Stimulated activated CD8-positive, alpha-beta memory T cell treated with anti-CD3 and anti-CD28 coated beads, Interleukin-12 subunit alpha, Interleukin-12 subunit beta, amount 100 ng/mL, for 24 hours (primary cell): ENCODE results near the gene MRFAP1L1.
"Not testable (repeated sequence)": the region's sequence is repeated elsewhere in the genome, so short reads cannot be mapped to it uniquely, and the experiment has no call there.

Experiments used
- DNase-seq: peaks from one replicate; pipeline ENCODE4 v3.0.0-alpha.2; 2020; ENCODE audit errors: extremely low read depth

Gene MRFAP1L1

DNA sequence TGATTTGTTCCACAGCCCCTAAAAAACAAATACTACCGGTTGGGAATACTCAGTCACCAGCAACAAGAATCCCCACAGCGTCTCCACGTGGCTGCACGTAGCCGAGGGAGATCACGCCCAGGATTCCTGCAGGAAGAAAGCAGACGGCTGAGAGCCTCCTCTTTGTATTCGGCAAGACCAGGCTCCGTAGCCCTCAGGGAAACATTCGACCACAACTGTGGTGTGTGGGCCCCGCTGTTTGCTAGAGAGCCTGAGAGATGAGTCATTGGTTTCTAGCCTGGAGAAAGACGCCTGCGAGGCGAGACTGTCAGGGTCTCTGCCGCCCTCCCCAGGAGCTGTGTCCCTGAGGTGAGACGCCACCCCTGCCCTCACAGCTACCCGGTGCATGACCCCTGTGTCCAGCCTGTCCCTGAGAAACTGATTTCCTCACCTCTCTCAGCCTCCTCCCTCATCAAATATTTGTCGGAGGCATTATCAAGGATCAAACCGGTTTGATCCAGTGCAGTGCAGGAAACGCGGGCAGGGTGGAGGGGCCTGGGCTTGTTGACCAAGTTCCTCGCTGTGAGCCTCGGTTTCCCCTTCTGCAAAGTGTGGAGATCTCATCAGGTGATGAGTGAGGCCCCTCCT, 20.7 kb downstream of the MRFAP1L1 start:
- peak; percentile 49 for DNase-seq

DNA sequence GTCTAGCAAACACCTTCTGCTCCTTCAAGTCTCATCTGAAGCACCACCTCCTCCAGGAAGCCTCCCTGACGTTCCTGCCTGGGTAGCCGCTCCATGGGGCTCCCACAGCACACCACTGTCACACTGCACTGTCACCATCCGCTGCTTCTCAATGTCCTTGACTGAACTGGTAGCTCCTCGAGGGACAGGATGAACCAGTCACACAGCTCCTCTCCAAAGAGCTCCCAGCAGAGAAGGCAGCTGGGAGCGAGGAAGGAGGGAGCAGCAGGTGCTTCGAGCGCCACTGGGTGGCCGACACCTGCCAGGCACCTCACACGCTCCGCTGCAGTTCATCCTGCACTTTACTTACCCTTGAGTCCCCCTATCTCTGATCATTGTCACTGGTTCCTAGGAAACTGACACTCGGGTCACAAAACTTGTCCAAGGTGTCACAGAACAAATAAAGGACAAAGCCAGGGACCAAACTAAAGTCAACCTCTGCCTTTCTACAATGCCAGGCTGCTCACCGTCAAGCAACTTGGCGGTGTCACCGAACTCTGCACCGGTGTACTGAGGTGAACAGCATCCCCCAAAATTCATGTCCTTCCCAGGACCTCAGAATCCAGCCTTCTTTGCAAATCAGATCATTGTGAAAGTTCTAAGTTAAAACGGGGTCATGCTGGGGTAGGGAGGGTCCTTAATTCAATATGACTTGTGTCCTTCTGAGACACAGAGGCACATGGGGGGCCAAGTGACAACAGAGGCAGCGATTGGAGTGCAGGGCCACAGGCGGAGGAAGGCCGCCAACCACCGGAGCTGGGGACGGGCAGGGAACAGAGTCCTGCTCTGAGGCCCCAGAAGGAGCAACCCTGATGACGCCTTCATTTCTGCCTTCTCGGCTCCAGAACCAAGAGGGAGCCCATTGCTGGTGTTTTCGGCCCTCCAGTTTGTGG, 21.5 kb downstream of the MRFAP1L1 start:
- no peak for DNase-seq

GRCh38 chr4:6686104-6686787, 23.4 kb downstream of the MRFAP1L1 start:
- DNase-seq: no peak

- DNase-seq: no peak
These were observed 25.0 kb downstream of the MRFAP1L1 start for GRCh38 chr4:6684656-6685055.

GRCh38 chr4:6682862-6683590, 26.6 kb downstream of the MRFAP1L1 start:
- no peak for DNase-seq

- DNase-seq: no peak
These were observed 28.5 kb downstream of the MRFAP1L1 start for GRCh38 chr4:6681191-6681590.

DNA sequence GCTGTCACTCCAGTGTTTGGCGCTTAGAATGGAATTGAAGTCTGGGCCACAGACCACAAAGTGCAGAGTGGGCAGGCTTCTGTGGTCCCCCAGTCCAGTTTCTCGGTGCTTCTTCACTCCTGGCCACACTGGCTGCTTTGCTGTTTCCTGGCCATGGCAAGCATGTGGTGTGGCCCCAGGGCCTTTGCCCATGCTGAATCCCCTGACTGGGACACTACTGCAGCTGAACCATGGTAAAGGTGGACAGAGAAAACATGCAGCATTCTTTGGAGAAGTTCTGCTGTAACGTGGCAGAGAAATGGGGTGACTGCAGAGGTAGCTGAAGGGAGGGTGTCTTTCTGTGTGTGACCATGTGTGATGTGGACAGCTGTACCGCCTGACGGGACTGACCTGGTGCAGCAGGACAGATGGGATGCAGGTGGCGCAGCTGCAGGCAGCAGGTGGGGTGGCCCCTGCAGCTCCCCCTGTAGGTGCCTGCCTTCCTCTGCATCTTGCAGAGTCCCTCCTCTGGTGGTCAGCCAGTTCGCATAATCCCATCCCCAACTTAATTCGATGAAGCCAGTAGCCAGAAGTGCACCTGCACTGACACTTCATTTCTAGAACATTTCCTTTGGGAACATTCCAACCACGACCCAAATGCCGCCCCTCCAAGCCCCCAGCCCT, 29.2 kb downstream of the MRFAP1L1 start:
- DNase-seq: no peak

DNA sequence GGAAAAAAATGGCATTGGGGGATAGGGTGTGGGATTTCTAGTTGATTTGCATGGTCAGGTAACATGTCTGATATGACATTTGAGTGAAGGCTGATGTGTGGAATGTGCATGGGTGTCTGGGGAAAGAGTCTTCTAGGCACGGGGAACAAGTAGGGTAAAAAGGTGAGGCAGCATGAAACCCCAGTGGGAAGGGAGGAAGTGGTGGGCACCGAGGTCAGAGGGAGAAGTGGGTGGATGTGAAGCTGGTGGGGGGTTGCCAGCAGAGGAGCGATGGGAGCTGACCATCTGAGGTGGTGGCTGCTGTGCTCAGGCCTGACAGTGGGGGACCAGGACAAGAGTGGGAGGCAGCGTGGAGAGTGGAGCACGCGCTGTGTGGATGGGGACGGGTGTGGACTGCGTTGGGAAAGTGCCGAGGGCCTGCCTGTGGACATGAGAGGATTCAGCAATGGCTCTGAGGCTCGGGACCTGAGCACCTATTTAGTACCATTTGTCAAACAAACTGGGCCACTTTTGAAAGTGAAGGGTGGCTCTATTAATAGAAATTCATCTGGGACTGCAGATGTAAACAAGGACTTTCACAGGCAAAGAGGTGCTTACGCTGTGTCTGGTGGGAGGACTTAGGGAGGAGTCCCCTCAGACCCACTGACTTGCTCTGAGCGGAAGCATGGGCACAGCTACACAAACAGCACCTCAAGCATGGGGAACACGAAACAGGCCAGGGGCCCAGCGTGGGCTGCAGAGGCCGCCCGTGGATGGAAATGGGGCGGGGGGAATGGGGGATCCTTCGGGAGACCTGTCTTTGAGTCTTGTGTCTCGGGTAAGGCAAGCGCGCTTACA, 32.7 kb downstream of the MRFAP1L1 start:
- DNase-seq: no peak

DNA sequence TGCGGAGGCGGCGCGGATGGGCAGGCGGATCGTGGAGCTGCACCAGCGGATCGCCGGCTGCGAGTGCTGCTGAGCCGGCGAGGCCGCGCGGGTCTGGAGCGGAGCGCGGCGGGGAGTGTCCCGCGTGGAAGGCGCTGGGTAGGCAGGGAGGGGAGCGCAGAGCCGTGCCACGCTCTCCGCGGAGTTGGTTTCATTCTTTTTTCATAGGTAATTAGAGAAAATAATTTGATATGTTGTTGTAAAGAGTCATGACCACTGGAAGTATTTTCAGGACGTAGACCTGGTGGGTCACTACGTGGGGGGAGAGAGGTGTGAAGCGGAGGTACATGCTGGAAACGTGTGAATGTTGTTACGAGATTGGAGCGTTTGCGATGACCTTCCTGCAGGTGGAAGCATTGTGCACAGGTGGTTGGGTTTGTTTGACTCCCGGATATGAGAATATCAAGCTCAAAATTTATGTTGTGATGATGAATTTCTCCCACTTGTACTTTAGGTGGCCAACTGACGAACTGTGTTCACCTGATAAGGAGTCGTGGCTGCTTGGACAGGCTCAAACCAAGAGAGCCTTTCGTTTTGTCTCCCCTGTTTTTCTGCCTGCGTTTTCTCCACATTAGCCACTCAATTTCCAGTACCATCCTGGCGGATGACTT, 35.0 kb downstream of the MRFAP1L1 start:
- no peak for DNase-seq

DNA sequence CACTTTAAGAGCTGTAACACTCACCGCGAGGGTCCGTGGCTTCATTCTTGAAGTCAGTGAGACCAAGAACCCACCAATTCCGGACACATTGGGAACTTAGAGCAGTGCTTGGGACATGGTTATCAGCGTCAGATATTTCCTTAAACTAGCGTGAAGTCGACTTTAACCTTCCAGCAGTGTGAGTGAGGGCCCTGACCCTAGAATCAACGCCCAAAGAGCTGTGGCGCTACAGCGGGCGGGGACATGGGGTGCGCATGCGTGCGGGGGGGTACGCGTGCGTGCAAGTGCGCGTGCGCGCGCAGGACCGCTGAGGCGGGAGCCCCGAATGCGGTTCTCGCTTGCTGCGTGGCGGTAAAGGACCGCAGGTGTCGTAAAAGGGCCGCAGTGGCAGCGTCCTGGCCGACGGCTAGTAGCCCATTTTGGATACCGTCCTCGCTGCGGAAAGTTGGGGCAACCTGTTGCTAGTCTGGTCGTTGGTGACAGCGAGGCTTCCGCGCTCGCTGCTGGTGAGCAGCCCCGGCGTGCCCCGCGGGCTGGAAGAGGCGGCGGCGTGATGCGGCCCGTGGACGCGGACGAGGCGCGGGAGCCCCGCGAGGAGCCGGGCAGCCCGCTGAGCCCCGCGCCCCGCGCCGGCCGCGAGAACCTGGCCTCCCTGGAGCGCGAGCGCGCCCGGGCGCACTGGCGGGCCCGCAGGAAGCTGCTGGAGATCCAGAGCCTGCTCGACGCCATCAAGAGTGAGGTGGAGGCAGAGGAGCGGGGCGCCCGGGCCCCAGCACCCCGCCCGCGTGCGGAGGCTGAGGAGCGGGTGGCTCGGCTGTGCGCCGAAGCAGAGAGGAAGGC, 35.8 kb downstream of the MRFAP1L1 start:
- DNase-seq: peak; percentile 84

GRCh38 chr4:6673191-6673659, 36.4 kb downstream of the MRFAP1L1 start:
- not testable (repeated sequence) for DNase-seq

- DNase-seq: not testable (repeated sequence)
These were observed 37.0 kb downstream of the MRFAP1L1 start for GRCh38 chr4:6672541-6673190.

DNA sequence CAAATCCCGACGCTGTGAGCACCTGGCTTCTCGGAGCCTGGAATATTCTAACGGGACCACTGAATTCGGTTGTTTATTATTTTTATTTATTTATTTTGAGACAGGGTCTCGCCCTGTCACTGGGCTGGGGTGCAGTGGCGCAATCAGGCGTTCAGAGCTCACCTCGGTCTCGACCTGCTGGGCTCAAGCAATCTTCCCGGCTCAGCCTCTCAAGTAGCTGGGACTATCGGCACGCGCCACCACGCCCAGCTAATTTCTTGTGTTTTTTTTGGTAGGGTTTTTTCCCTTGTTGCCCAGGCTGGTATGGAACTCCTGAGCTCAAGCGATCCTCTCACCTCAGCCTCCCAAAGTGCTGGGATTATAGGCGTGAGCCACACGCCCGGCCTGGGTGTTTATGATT, 37.5 kb downstream of the MRFAP1L1 start:
- DNase-seq: no peak

- no peak for DNase-seq
These were observed 38.0 kb downstream of the MRFAP1L1 start for GRCh38 chr4:6671648-6672047.

GRCh38 chr4:6668391-6668790, 41.3 kb downstream of the MRFAP1L1 start:
- DNase-seq: no peak

- DNase-seq: no peak
These were observed 44.4 kb downstream of the MRFAP1L1 start for GRCh38 chr4:6665320-6665654.

DNA sequence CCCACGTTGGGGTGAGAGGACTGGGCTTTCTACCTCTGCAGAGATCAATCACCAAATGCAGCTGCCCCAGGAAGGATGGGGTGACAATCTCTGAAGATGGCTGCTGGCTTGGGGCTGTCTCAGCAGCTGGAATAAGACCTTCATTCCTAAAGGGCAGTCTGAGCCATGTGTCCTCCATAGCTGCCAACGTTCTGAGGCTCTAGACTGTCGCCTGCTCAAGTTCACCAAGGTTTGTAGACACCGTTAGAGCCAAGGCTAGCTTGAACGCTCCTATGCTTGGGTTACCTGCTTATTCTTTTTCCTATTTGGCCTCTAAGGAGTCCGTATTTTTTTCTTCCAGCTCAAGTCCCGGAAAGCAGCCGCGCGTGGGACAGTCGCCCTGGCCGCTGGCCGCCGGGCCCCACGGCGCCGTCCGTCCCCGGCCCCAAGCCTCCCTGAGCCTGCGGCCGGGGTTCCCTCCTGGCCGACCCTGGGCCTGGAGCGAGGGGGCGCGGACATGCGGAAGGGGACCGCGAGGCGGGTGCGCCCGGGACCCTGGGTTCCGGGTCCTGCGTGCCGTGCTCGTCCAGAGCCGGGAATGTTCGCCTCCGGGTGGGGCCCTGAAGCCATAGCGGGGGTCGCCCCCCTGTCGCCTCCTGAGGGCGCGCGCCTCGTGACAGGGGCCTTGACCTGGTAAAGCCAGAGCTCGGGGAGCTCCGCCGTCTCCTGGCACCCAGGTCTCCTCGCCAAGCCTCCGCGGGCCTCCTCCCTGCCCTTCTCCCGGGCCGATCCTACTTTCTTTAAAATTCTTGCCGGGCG, 45.9 kb downstream of the MRFAP1L1 start:
- no peak for DNase-seq

- DNase-seq: no peak
These were observed 47.1 kb downstream of the MRFAP1L1 start for GRCh38 chr4:6662591-6662990.
